ENCODE results near the gene TMEM115.
A peak's percentile ranks its signal among the peaks of the same experiment; 100 is the strongest.

Gene TMEM115

GRCh38 chr3:50331364-50331907, 27.9 kb downstream of the TMEM115 start:
- Mint-ChIP-seq H3K27me3 (ENCODE audit: low read depth) (no peaks in the 10 kb centered on the region), H3K36me3 (ENCODE audit: low read depth) (peaks cover 10% of the 10 kb centered on the region), H3K9me3 (no peaks in the 10 kb centered on the region), H3K4me3 (no peak overlapping the region), H3K4me1 (peaks cover 25% of the 10 kb centered on the region), H3K27ac (no peak overlapping the region)
- TF ChIP-seq CTCF (IDR thresholded peaks at IDR 0.05; ENCODE audit: unreplicated experiment in 3 of 3), result no peak

DNA sequence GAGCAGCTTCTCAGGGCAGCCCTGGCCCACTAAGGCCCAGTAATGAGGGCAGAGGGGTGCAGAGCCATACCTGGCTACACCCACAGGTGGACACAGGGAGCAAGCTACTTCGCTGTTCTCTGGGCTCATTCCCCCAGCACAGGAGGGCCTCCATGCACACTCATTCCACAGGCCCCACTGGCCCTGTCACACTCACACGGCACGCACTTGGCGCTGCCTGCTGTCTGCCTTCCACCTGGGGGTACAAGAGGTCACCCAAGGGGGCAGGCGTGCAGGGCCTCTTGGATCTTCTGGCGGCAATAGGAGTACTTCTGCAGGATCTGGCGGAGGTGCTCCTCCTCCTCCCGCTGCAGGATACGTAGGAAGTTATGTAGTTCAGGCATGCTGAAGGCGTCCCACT, 29.0 kb downstream of the TMEM115 start:
- no peak for TF ChIP-seq CTCF (IDR thresholded peaks at IDR 0.05; ENCODE audit: unreplicated experiment in 3 of 3)
- peaks cover 19% of the 10 kb centered on the region for H3K4me1 Mint-ChIP-seq
- H3K4me3 Mint-ChIP-seq, result peak overlapping the region in 2 of 3 experiments; percentile 42 to 56
- H3K27me3 Mint-ChIP-seq (ENCODE audit: low read depth), result no peaks in the 10 kb centered on the region
- peaks cover 10% of the 10 kb centered on the region for H3K36me3 Mint-ChIP-seq (ENCODE audit: low read depth)
- no peak overlapping the region for H3K27ac Mint-ChIP-seq
- no peaks in the 10 kb centered on the region for H3K9me3 Mint-ChIP-seq

- H3K36me3 Mint-ChIP-seq (ENCODE audit: low read depth), result peaks cover 15% of the 10 kb centered on the region
- peaks cover 19% of the 10 kb centered on the region for H3K4me1 Mint-ChIP-seq
- TF ChIP-seq CTCF (IDR thresholded peaks at IDR 0.05; ENCODE audit: unreplicated experiment in 3 of 3), result no peak
- H3K9me3 Mint-ChIP-seq, result no peaks in the 10 kb centered on the region
- peak within 1 kb of the TSS; percentile 89 to 99 (median 96) for H3K4me3 Mint-ChIP-seq
- H3K27ac Mint-ChIP-seq, result peak within 1 kb of the TSS; percentile 75 to 97 (median 91)
- no peaks in the 10 kb centered on the region for H3K27me3 Mint-ChIP-seq (ENCODE audit: low read depth)
Observed at GRCh38 chr3:50327943-50328691, 31.2 kb downstream of the TMEM115 start, which contains the start of gene TUSC2. Gene TUSC2, minus strand, starts transcription at chr3:50328223. Its CDS starts 124 bp downstream, at chr3:50328099.

- no peaks in the 10 kb centered on the region for H3K9me3 Mint-ChIP-seq
- no peak for TF ChIP-seq CTCF (IDR thresholded peaks at IDR 0.05; ENCODE audit: unreplicated experiment in 3 of 3)
- H3K27ac Mint-ChIP-seq, result no peak overlapping the region
- H3K27me3 Mint-ChIP-seq (ENCODE audit: low read depth), result no peaks in the 10 kb centered on the region
- peaks cover 22% of the 10 kb centered on the region for H3K4me1 Mint-ChIP-seq
- peaks cover 15% of the 10 kb centered on the region for H3K36me3 Mint-ChIP-seq (ENCODE audit: low read depth)
- H3K4me3 Mint-ChIP-seq, result peak overlapping the region; percentile 89 to 99 (median 96)
Observed at GRCh38 chr3:50327129-50327528, 32.2 kb downstream of the TMEM115 start.

- Mint-ChIP-seq H3K27me3 (ENCODE audit: low read depth) (no peaks in the 10 kb centered on the region), H3K36me3 (ENCODE audit: low read depth) (peaks cover 14% of the 10 kb centered on the region), H3K4me1 (peaks cover 22% of the 10 kb centered on the region), H3K9me3 (no peaks in the 10 kb centered on the region), H3K27ac (peak overlapping the region in 1 of 3 experiments; percentile 41), H3K4me3 (peak overlapping the region; percentile 51 to 99 (median 70))
- TF ChIP-seq CTCF (IDR thresholded peaks at IDR 0.05; ENCODE audit: unreplicated experiment in 3 of 3), result no peak
Observed at GRCh38 chr3:50326182-50326541, 33.2 kb downstream of the TMEM115 start.
